PC-3 (cell line): ENCODE measurements around the gene AMY1A.
"Not testable (repeated sequence)": the region's sequence is repeated elsewhere in the genome, so short reads cannot be mapped to it uniquely, and the experiment has no call there.

Source experiments
- CTCF ChIP-seq: fragments of 300-600 bp; sonication (generic); conservative IDR thresholded peaks from 2 replicates; pipeline ENCODE4 v1.5.1; 2017; ENCODE audit warnings: antibody characterized with exemption, low read depth, mild to moderate bottlenecking, low read length
- EZH2 ChIP-seq: fragments of 300-600 bp; sonication (generic); IDR thresholded peaks from one replicate; pipeline ENCODE4 v1.6.1; 2017; ENCODE audit warnings: antibody characterized with exemption, mild to moderate bottlenecking, low read length; ENCODE audit not compliant: unreplicated experiment

- not testable (repeated sequence) for TF ChIP-seq CTCF, EZH2
These were observed 4.7 kb upstream of the AMY1A start for GRCh38 chr1:103650889-103651288.
